ENCODE results near the gene HDAC8. TPM values are rescaled to one million over a fixed set of nuclear protein-coding genes. Genes with fewer than 3 reads are reported as not detected.

The HDAC8 gene
- total RNA-seq, 1 experiment from 2014 or later: 16.7 TPM

GRCh38 chrX:72392816-72393800, 179.5 kb downstream of the HDAC8 start:
- Histone ChIP-seq H3K36me3 (replicated peaks; ENCODE audit: control insufficient read depth, insufficient read depth, low read length) (no peaks in the 10 kb centered on the region), H3K4me3 (ENCODE audit: insufficient read depth, low read depth, low read length) (no peak overlapping the region), H3K27me3 (ENCODE audit: control insufficient read depth, insufficient read depth, low read length) (no peaks in the 10 kb centered on the region)
- no peak for DNase-seq

GRCh38 chrX:72392042-72392441, 180.6 kb downstream of the HDAC8 start:
- H3K36me3 ChIP-seq (replicated peaks; ENCODE audit: control insufficient read depth, insufficient read depth, low read length): no peaks in the 10 kb centered on the region
- DNase-seq: no peak
- H3K4me3 ChIP-seq (ENCODE audit: insufficient read depth, low read depth, low read length): no peak overlapping the region
- H3K27me3 ChIP-seq (ENCODE audit: control insufficient read depth, insufficient read depth, low read length): no peaks in the 10 kb centered on the region

- Histone ChIP-seq H3K36me3 (replicated peaks; ENCODE audit: control insufficient read depth, insufficient read depth, low read length) (no peaks in the 10 kb centered on the region), H3K27me3 (ENCODE audit: control insufficient read depth, insufficient read depth, low read length) (no peaks in the 10 kb centered on the region), H3K4me3 (ENCODE audit: insufficient read depth, low read depth, low read length) (no peak overlapping the region)
- no peak for DNase-seq
These were observed 185.4 kb downstream of the HDAC8 start for GRCh38 chrX:72387247-72387646.

GRCh38 chrX:72382202-72382595, 190.4 kb downstream of the HDAC8 start:
- no peaks in the 10 kb centered on the region for H3K36me3 ChIP-seq (replicated peaks; ENCODE audit: control insufficient read depth, insufficient read depth, low read length)
- DNase-seq: no peak
- H3K27me3 ChIP-seq (ENCODE audit: control insufficient read depth, insufficient read depth, low read length): no peaks in the 10 kb centered on the region
- H3K4me3 ChIP-seq (ENCODE audit: insufficient read depth, low read depth, low read length): no peak overlapping the region

- Histone ChIP-seq H3K27me3 (ENCODE audit: control insufficient read depth, insufficient read depth, low read length) (no peaks in the 10 kb centered on the region), H3K4me3 (ENCODE audit: insufficient read depth, low read depth, low read length) (no peak overlapping the region), H3K36me3 (replicated peaks; ENCODE audit: control insufficient read depth, insufficient read depth, low read length) (no peaks in the 10 kb centered on the region)
- DNase-seq: no peak
These were observed 191.0 kb downstream of the HDAC8 start for GRCh38 chrX:72381439-72382201.

GRCh38 chrX:72376124-72376523, 196.5 kb downstream of the HDAC8 start:
- H3K27me3 ChIP-seq (ENCODE audit: control insufficient read depth, insufficient read depth, low read length): no peaks in the 10 kb centered on the region
- DNase-seq: no peak
- no peak overlapping the region for H3K4me3 ChIP-seq (ENCODE audit: insufficient read depth, low read depth, low read length)
- no peaks in the 10 kb centered on the region for H3K36me3 ChIP-seq (replicated peaks; ENCODE audit: control insufficient read depth, insufficient read depth, low read length)

- no peaks in the 10 kb centered on the region for H3K36me3 ChIP-seq (replicated peaks; ENCODE audit: control insufficient read depth, insufficient read depth, low read length)
- no peak for DNase-seq
- H3K27me3 ChIP-seq (ENCODE audit: control insufficient read depth, insufficient read depth, low read length): no peaks in the 10 kb centered on the region
- no peak overlapping the region for H3K4me3 ChIP-seq (ENCODE audit: insufficient read depth, low read depth, low read length)
These were observed 199.5 kb downstream of the HDAC8 start for GRCh38 chrX:72373136-72373535.

GRCh38 chrX:72372735-72373134, 199.9 kb downstream of the HDAC8 start:
- H3K4me3 ChIP-seq (ENCODE audit: insufficient read depth, low read depth, low read length): no peak overlapping the region
- no peak for DNase-seq

GRCh38 chrX:72371405-72371804, 201.2 kb downstream of the HDAC8 start:
- Histone ChIP-seq H3K4me3 (ENCODE audit: insufficient read depth, low read depth, low read length) (no peak overlapping the region), H3K27me3 (ENCODE audit: control insufficient read depth, insufficient read depth, low read length) (no peaks in the 10 kb centered on the region), H3K36me3 (replicated peaks; ENCODE audit: control insufficient read depth, insufficient read depth, low read length) (no peaks in the 10 kb centered on the region)
- DNase-seq: no peak

More at GRCh38 chrX:72372735-72373134, 199.9 kb downstream of the HDAC8 start:
- Histone ChIP-seq H3K27me3 (ENCODE audit: control insufficient read depth, insufficient read depth, low read length) (no peaks in the 10 kb centered on the region), H3K36me3 (replicated peaks; ENCODE audit: control insufficient read depth, insufficient read depth, low read length) (no peaks in the 10 kb centered on the region)

- Histone ChIP-seq H3K36me3 (replicated peaks; ENCODE audit: control insufficient read depth, insufficient read depth, low read length) (no peaks in the 10 kb centered on the region), H3K4me3 (ENCODE audit: insufficient read depth, low read depth, low read length) (no peak overlapping the region), H3K27me3 (ENCODE audit: control insufficient read depth, insufficient read depth, low read length) (no peaks in the 10 kb centered on the region)
- no peak for DNase-seq
These were observed 203.8 kb downstream of the HDAC8 start for GRCh38 chrX:72368796-72369195.

GRCh38 chrX:72367516-72367915, 205.1 kb downstream of the HDAC8 start:
- DNase-seq: no peak
- no peaks in the 10 kb centered on the region for H3K36me3 ChIP-seq (replicated peaks; ENCODE audit: control insufficient read depth, insufficient read depth, low read length)
- H3K27me3 ChIP-seq (ENCODE audit: control insufficient read depth, insufficient read depth, low read length): no peaks in the 10 kb centered on the region
- no peak overlapping the region for H3K4me3 ChIP-seq (ENCODE audit: insufficient read depth, low read depth, low read length)

- no peaks in the 10 kb centered on the region for H3K36me3 ChIP-seq (replicated peaks; ENCODE audit: control insufficient read depth, insufficient read depth, low read length)
- DNase-seq: no peak
- no peak overlapping the region for H3K4me3 ChIP-seq (ENCODE audit: insufficient read depth, low read depth, low read length)
- no peaks in the 10 kb centered on the region for H3K27me3 ChIP-seq (ENCODE audit: control insufficient read depth, insufficient read depth, low read length)
These were observed 205.8 kb downstream of the HDAC8 start for GRCh38 chrX:72366701-72367454.

GRCh38 chrX:72366178-72366577, 206.5 kb downstream of the HDAC8 start:
- no peaks in the 10 kb centered on the region for H3K27me3 ChIP-seq (ENCODE audit: control insufficient read depth, insufficient read depth, low read length)
- H3K4me3 ChIP-seq (ENCODE audit: insufficient read depth, low read depth, low read length): no peak overlapping the region
- H3K36me3 ChIP-seq (replicated peaks; ENCODE audit: control insufficient read depth, insufficient read depth, low read length): no peaks in the 10 kb centered on the region
- no peak for DNase-seq

GRCh38 chrX:72365126-72365525, 207.5 kb downstream of the HDAC8 start:
- no peak for DNase-seq
- Histone ChIP-seq H3K36me3 (replicated peaks; ENCODE audit: control insufficient read depth, insufficient read depth, low read length) (no peaks in the 10 kb centered on the region; the same call in 1 of the 2 replicates), H3K27me3 (ENCODE audit: control insufficient read depth, insufficient read depth, low read length) (no peaks in the 10 kb centered on the region), H3K4me3 (ENCODE audit: insufficient read depth, low read depth, low read length) (no peak overlapping the region)
